ENCODE results near the gene PRKAG2. TPM values are rescaled to one million over a fixed set of nuclear protein-coding genes. Genes with fewer than 3 reads are reported as not detected.
"Not testable (repeated sequence)": the region's sequence is repeated elsewhere in the genome, so short reads cannot be mapped to it uniquely, and the experiment has no call there.

The PRKAG2 gene
- total RNA-seq, 3 donors from 2014 or later = 42.4 to 48.5 (median 46.6) TPM

GRCh38 chr7:151519765-151520418, 357.0 kb downstream of the PRKAG2 start, which contains the start of gene RHEB:
Gene RHEB, minus strand, starts transcription at chr7:151519895. Its CDS starts 384 bp downstream, at chr7:151519511.
- no peak for TF ChIP-seq CTCF (IDR thresholded peaks at IDR 0.05)
- DNase-seq (peak; percentile 98 to 99 (median 99)), ATAC-seq (peak; percentile 89)
- Histone ChIP-seq H3K4me1 (ENCODE audit: low read depth) (peaks cover 10% of the 10 kb centered on the region), H3K36me3 (ENCODE audit: low read depth) (no peaks in the 10 kb centered on the region), H3K4me3 (peak within 1 kb of the TSS; percentile 84), H3K9me3 (no peaks in the 10 kb centered on the region)
- intact Hi-C loops (cut with DNase I, micrococcal nuclease) = loop anchor here in 1 of 2 donors (10.0 kb wide), 1 partner anchor 55 kb away; no protein-coding TSS in a partner anchor

GRCh38 chr7:151518947-151519764, 357.8 kb downstream of the PRKAG2 start:
- H3K4me3 ChIP-seq = peak overlapping the region; percentile 84
- not testable (repeated sequence) for H3K36me3 ChIP-seq (ENCODE audit: low read depth); H3K9me3 ChIP-seq; H3K4me1 ChIP-seq (ENCODE audit: low read depth)
- intact Hi-C loops (cut with DNase I, micrococcal nuclease) = loop anchor here in 1 of 2 donors (10.0 kb wide), 1 partner anchor 54 kb away; no protein-coding TSS in a partner anchor
- DNase-seq = peak; percentile 56 to 80 (median 78)
- ATAC-seq = peak; percentile 81

DNA sequence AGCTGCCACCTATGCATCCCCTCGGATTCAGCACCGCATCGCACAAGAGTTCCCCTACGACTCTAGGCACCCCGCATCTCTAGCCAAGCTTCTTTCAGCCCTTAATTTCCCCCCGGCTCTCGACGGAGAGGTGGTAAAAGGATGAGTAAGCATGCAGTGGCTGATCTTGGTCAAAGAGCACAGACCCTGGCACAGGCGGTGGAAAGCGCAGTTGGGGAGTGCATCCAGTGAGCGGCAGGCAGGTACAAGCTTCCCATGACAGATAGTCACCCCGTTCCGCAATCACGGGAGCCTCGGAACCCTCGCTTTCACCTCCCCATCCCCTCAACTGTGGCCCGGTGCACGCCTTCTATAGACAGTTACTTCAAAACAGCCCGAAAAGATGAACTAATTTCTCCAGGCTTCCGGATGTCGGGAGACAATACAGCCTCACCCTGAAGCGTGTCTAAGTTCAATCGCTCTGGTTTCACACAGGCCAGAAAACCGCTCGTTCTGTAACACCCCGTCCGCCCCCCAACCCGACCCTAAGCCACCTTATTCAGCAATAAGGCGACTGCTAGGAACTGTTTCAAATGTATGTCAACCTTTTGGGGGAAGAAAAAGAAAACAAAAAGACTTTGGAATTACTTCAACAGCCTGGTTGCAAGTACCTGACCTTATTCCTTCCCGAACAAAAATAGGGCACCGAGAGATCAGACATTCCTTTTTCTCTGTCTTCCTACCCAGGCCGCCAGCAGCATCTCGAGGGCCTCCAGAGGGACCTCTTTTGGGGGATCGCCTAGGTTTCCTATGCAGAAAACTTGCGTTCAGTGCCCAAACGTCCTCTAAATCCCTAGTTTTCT, 358.6 kb downstream of the PRKAG2 start:
- no peaks in the 10 kb centered on the region for H3K36me3 ChIP-seq (ENCODE audit: low read depth)
- H3K9me3 ChIP-seq = no peaks in the 10 kb centered on the region
- peak; percentile 57 to 76 (median 70) for DNase-seq
- peak; percentile 19 for ATAC-seq
- peaks cover 10% of the 10 kb centered on the region for H3K4me1 ChIP-seq (ENCODE audit: low read depth)
- H3K4me3 ChIP-seq = peak overlapping the region; percentile 84
- TF ChIP-seq CTCF (IDR thresholded peaks at IDR 0.05) = no peak
- intact Hi-C loops (cut with DNase I, micrococcal nuclease) = loop anchor here in 1 of 2 donors (10.0 kb wide), 1 partner anchor 54 kb away; no protein-coding TSS in a partner anchor

- no peak overlapping the region for H3K4me3 ChIP-seq
- no peaks in the 10 kb centered on the region for H3K36me3 ChIP-seq (ENCODE audit: low read depth)
- peaks cover 10% of the 10 kb centered on the region for H3K4me1 ChIP-seq (ENCODE audit: low read depth)
- H3K9me3 ChIP-seq = no peaks in the 10 kb centered on the region
- no peak for TF ChIP-seq CTCF (IDR thresholded peaks at IDR 0.05)
- intact Hi-C loops (cut with DNase I, micrococcal nuclease) = loop anchor here in 1 of 2 donors (10.0 kb wide), 1 partner anchor 53 kb away; no protein-coding TSS in a partner anchor
- DNase-seq (no peak), ATAC-seq (no peak)
These were observed 359.3 kb downstream of the PRKAG2 start for GRCh38 chr7:151517601-151518104.

DNA sequence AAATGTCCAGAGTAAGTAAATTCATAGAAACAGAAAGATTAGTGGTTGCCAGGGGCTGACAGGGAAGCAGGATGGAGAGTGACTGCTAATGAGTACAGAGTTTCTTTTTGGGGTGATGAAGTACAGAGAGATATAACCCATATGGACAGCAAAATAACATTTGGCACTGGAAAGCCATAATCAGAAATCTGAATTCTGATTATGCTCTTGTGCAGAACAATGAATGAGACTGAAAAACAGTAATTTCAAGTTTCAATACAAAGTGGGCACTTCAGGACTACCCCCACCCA, 361.7 kb downstream of the PRKAG2 start:
- no peak overlapping the region for H3K4me3 ChIP-seq
- H3K36me3 ChIP-seq (ENCODE audit: low read depth) = no peaks in the 10 kb centered on the region
- DNase-seq (no peak), ATAC-seq (no peak)
- TF ChIP-seq CTCF (IDR thresholded peaks at IDR 0.05) = no peak
- no peaks in the 10 kb centered on the region for H3K9me3 ChIP-seq
- H3K4me1 ChIP-seq (ENCODE audit: low read depth) = peaks cover 10% of the 10 kb centered on the region
- intact Hi-C loops (cut with DNase I, micrococcal nuclease) = loop anchor here in 1 of 2 donors (10.0 kb wide), 1 partner anchor 50 kb away; no protein-coding TSS in a partner anchor

Measured in mucosa of descending colon (tissue), 3 donors.